HEK293T (cell line): Measurements from ENCODE around the gene FOCAD.

Experiments
- CTCF ChIA-PET: fragments of 350-600 bp; formaldehyde crosslinking; extraction: SDS; loops from one replicate; lab custom pipeline; 2021; ENCODE audit warnings: antibody characterized with exemption, inconsistent platforms; lab: Yijun Ruan, JAX
- POLR2A ChIA-PET: fragments of 350-600 bp; formaldehyde crosslinking; extraction: SDS; loops from one replicate; lab custom pipeline; 2020; ENCODE audit warnings: antibody characterized with exemption, inconsistent platforms; lab: Yijun Ruan, JAX
- DNase-seq: peaks from one replicate; pipeline ENCODE4 v3.0.0; 2012; ENCODE audit warnings: mixed read lengths; ENCODE audit errors: extremely low spot score
- ARNT ChIP-seq: fragments of 450-650 bp; IDR thresholded peaks from 2 replicates; pipeline ENCODE4 v1.6.1; 2017; ENCODE audit warnings: mild to moderate bottlenecking
- BHLHE40 ChIP-seq: fragments of 450-650 bp; IDR thresholded peaks from 2 replicates; pipeline ENCODE4 v1.6.1; 2016; ENCODE audit warnings: mild to moderate bottlenecking, moderate library complexity, borderline replicate concordance
- CTBP1 ChIP-seq: fragments of 450-650 bp; IDR thresholded peaks from 2 replicates; pipeline ENCODE4 v1.6.1; 2016; ENCODE audit warnings: borderline replicate concordance
- ELF4 ChIP-seq: fragments of 450-650 bp; IDR thresholded peaks from 2 replicates; pipeline ENCODE4 v1.6.1; 2017; ENCODE audit warnings: antibody characterized with exemption
- FOXA1 ChIP-seq: fragments of 450-650 bp; IDR thresholded peaks from 2 replicates; pipeline ENCODE4 v1.6.1; 2016; ENCODE audit warnings: mild to moderate bottlenecking
- FOXK2 ChIP-seq: fragments of 450-650 bp; IDR thresholded peaks from 2 replicates; pipeline ENCODE4 v1.6.1; 2016; ENCODE audit warnings: mild to moderate bottlenecking
- FOXM1 ChIP-seq: fragments of 450-650 bp; IDR thresholded peaks from 2 replicates; pipeline ENCODE4 v1.6.1; 2017; ENCODE audit warnings: mild to moderate bottlenecking, borderline replicate concordance
- HDGF ChIP-seq: fragments of 450-650 bp; IDR thresholded peaks from 2 replicates; pipeline ENCODE4 v1.6.1; 2017; ENCODE audit warnings: antibody characterized with exemption, borderline replicate concordance
- L3MBTL2 ChIP-seq: fragments of 450-650 bp; conservative IDR thresholded peaks from 2 replicates; pipeline ENCODE4 v1.6.1; 2016; ENCODE audit warnings: mild to moderate bottlenecking
- LEF1 ChIP-seq: fragments of 450-650 bp; IDR thresholded peaks from 2 replicates; pipeline ENCODE4 v1.6.1; 2017; ENCODE audit warnings: mild to moderate bottlenecking, borderline replicate concordance
- NFRKB ChIP-seq: fragments of 450-650 bp; IDR thresholded peaks from 2 replicates; pipeline ENCODE4 v1.6.1; 2016; ENCODE audit warnings: mild to moderate bottlenecking, moderate library complexity
- SP1 ChIP-seq: fragments of 450-650 bp; IDR thresholded peaks from 2 replicates; pipeline ENCODE4 v1.6.1; 2017
- SUZ12 ChIP-seq: fragments of 450-650 bp; IDR thresholded peaks from 2 replicates; pipeline ENCODE4 v1.6.1; 2016; ENCODE audit warnings: mild to moderate bottlenecking
- TARDBP ChIP-seq: fragments of 450-650 bp; IDR thresholded peaks from 2 replicates; pipeline ENCODE4 v1.6.1; 2016
- ZNF384 ChIP-seq: fragments of 450-650 bp; IDR thresholded peaks from 2 replicates; pipeline ENCODE4 v1.6.1; 2016
- TF ChIP-seq, protein P1 (sequence below): fragments of 450-650 bp; IDR thresholded peaks from 2 replicates; pipeline ENCODE4 v1.6.1; 2016

FOCAD gene

DNA sequence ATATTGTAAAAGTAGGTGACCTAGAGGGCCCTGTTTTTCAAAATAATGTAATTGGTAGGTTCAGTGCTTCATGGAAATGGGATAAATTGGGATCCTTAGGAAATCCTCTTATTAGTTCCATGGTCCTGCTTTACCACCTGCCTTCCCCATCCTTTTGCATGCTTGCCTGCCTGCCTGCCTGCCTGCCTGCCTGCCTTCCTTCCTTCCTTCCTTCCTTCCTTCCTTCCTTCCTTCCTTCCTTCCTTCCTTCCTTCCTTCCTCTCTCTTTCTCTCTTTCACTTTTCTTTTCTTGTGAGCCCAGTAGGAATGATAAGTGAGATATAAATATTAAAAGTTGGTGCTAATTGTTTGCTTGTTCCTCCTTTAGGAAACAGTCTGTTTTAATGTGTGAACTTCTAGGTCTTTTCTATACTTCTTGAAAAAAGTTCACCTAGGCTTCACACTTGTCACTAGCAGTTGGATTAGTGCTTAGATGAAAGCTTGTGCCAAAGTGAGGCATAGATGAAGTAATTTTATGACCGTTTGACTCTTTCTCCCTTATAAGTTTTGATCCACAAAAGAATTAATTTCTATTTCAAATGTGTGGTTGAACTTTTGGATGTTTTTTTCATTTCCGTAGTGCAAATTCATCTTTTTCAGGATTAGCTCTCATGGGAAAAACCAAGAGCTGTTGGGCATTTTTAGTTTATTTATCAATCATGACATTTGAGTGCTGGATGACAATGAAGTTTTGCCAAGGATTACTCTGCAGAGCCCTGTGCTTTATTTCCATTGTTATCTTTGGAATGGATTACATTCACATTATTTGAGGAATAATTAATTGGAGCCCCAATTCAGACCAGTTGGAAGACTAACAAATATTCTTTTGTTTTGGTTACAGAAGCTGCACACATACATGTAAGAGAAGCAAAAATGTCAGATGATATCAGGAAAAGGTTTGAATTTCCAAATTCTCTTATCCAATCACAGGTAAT, 30.7 kb downstream of the FOCAD start:
- ChIA-PET CTCF (no interaction called here), POLR2A (no interaction called here)
- DNase-seq: no peak
- TF ChIP-seq FOXM1 (no peak), NFRKB (no peak), HDGF (no peak), FOXA1 (no peak), ZNF384 (no peak), ARNT (no peak), SP1 (no peak), LEF1 (no peak)
- TF ChIP-seq, protein P1, sequence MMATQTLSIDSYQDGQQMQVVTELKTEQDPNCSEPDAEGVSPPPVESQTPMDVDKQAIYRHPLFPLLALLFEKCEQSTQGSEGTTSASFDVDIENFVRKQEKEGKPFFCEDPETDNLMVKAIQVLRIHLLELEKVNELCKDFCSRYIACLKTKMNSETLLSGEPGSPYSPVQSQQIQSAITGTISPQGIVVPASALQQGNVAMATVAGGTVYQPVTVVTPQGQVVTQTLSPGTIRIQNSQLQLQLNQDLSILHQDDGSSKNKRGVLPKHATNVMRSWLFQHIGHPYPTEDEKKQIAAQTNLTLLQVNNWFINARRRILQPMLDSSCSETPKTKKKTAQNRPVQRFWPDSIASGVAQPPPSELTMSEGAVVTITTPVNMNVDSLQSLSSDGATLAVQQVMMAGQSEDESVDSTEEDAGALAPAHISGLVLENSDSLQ: no peak

GRCh38 chr9:20722221-20722620, 38.2 kb downstream of the FOCAD start:
- DNase-seq: no peak
- TF ChIP-seq ARNT (no peak), NFRKB (no peak), ELF4 (no peak), HDGF (no peak), LEF1 (no peak), ZNF384 (no peak), FOXK2 (no peak), TARDBP (no peak)
- TF ChIP-seq, protein P1: no peak
- POLR2A ChIA-PET: no interaction called here
- CTCF ChIA-PET: no interaction called here

- TF ChIP-seq FOXM1: no peak
- DNase-seq: no peak
- CTCF ChIA-PET: interaction anchor here (0.6 kb wide), 1 partner anchor 172 kb away, joined by 3 read pairs; no protein-coding TSS in a partner anchor
- POLR2A ChIA-PET: no interaction called here
Observed at GRCh38 chr9:20725675-20726074, 41.6 kb downstream of the FOCAD start.

GRCh38 chr9:20726144-20726543, 42.1 kb downstream of the FOCAD start:
- TF ChIP-seq ARNT (no peak), L3MBTL2 (no peak), TARDBP (no peak), FOXA1 (no peak), ZNF384 (no peak), CTBP1 (no peak), BHLHE40 (no peak), SUZ12 (no peak), HDGF (no peak)
- ChIA-PET POLR2A (no interaction called here), CTCF (no interaction called here)
- DNase-seq: no peak

- DNase-seq: no peak
- ChIA-PET POLR2A (no interaction called here), CTCF (no interaction called here)
- TF ChIP-seq BHLHE40: no peak
Observed at GRCh38 chr9:20728493-20729220, 44.6 kb downstream of the FOCAD start.

DNA sequence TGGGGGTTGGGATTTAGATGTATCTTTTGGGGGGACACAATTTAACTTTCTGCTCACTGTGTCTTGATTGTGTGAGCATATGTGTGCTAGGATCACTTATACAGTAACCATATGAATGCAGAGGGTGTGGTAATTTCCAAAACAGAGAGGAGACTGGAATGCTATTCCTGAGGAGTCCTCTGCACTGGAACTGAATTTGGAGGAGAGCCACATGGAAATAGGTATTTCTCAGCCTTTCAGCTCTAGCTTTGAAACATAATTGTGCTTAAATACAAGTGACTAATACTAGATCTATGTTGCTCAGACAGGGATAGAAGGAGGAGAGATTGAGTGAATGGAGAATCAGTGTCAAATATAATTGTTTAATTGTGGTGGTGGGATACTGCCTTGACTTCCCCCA, 45.5 kb downstream of the FOCAD start:
- no peak for DNase-seq
- TF ChIP-seq SUZ12 (no peak), LEF1 (no peak), HDGF (no peak), TARDBP (no peak), SP1 (no peak), BHLHE40 (no peak), ZNF384 (no peak), CTBP1 (no peak), ELF4 (no peak), ARNT (no peak), L3MBTL2 (no peak), FOXM1 (no peak), FOXA1 (no peak), NFRKB (no peak), FOXK2 (no peak)
- TF ChIP-seq, protein P1: no peak
- CTCF ChIA-PET: no interaction called here
- POLR2A ChIA-PET: no interaction called here
